DMS 273 treated with DMSO at 0.1 percent for 48 hours (cell line): ENCODE measurements around the gene STARD8.
"Not testable (repeated sequence)": the region's sequence is repeated elsewhere in the genome, so short reads cannot be mapped to it uniquely, and the experiment has no call there.

Source experiments
- DNase-seq: peaks from one replicate; lab custom pipeline; 2025; lab: John Stamatoyannopoulos, UW

STARD8 gene

GRCh38 chrX:68719181-68719903 lies 71.9 kb downstream of the STARD8 start:
- DNase-seq = no peak

DNA sequence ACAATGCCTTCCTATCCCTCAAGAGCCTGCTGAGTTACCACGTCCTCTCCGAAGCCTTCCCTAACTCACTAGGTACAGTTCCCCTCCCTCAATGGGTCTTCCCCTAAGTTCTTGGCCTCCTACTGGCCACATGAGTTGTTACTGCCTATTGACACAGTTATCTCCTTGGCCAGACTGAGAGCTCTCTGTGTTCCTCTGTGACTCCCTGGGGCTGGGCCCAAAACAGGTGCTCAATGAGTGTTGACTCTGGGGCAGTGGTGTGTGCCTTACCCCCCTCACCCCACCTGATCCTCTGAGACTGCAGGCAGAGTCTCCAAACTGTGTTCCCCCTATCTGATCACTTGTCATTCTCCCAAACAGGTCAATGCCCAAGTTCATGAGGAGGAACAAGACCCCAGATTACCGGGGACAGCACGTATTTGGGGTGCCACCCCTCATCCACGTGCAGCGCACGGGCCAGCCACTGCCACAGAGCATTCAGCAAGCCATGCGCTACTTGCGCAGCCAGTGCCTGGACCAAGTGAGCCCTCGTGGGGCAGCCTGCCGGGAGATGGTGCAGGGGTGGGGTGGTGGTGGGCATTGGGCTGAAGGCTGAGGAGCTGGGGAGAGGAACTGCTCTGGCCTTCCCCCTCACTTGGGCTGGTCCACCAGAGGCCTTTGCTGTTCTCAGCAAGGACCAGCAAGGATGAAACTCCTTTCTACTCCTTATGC lies 72.6 kb downstream of the STARD8 start:
- no peak for DNase-seq

- no peak for DNase-seq
Measured at GRCh38 chrX:68720851-68721250, 73.4 kb downstream of the STARD8 start.

DNA sequence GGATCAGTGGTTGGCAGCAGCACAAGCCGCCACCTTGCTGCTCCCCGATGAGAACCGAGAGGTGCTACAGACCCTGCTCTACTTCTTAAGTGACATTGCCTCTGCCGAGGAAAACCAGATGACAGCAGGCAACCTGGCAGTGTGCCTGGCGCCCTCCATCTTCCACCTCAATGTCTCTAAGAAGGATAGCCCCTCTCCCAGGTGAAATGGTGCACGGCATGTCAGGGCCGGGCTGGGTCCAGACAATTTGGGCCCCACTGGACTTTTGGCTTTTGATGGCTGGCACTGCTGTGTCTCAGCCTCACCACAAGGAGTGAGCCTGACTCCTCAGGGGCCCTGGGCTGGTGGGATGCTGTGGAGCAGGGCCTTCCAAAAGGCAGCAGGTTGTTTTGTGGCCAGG lies 74.1 kb downstream of the STARD8 start:
- DNase-seq = no peak

DNA sequence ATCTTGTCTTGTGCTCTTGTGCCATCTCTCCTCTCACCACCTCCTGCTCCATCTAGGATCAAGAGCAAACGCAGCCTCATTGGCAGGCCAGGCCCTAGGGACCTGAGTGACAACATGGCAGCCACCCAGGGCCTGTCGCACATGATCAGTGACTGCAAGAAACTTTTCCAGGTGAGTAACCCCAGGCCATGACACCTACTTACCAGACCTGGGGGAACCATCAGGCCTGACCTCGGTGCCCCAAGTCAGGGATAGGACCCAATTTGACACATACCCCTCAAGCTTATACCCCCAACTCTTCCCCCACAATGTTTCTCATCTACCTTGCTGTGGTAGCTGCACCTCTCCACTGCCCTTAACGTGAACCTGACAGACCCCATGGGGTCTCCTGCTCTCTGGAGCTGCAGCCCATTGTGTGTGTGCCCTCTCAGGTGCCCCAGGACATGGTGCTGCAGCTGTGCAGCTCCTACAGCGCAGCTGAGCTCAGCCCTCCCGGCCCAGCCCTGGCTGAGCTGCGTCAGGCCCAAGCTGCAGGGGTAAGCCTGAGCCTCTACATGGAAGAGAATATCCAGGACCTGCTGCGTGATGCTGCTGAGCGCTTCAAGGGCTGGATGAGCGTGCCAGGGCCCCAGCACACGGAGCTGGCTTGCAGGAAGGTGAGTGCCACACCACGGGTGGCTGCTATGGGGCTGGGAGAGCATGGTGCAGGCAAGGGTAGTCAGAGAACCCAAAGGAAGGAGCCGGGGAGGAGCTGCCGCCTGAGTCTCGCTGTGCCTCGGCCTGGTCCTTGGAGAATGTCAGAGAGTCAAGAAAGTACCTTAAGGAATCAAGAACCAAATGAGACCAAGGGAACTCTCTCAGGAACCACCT lies 74.8 kb downstream of the STARD8 start:
- no peak for DNase-seq

DNA sequence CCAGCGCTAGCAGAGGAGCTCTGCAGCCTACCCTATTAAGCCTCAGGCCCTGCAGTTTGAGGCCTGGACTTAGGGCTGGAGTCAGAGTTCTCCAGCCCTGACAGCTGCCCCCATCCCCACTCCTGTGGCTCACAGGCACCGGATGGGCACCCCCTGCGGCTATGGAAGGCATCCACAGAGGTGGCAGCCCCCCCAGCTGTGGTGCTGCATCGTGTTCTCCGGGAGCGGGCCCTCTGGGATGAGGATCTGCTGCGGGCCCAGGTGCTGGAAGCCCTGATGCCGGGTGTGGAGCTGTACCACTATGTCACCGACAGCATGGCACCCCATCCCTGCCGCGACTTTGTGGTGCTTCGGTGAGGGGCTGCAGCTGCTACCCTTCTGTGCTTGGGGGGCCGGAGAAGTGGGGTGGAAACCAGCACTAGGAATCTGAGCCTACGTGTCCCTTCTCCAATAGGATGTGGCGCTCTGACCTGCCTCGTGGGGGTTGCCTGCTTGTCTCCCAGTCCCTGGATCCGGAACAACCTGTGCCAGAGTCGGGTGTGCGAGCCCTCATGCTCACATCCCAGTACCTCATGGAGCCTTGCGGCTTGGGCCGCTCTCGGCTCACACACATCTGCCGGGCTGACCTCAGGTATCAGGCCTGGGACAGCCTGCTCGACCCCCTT lies 76.2 kb downstream of the STARD8 start:
- no peak for DNase-seq

- DNase-seq = no peak
Measured at GRCh38 chrX:68724531-68725020, 77.1 kb downstream of the STARD8 start.

- no peak for DNase-seq
Measured at GRCh38 chrX:68725756-68726365, 78.4 kb downstream of the STARD8 start.

- DNase-seq = no peak
Measured at GRCh38 chrX:68726366-68726765, 78.9 kb downstream of the STARD8 start.

- no peak for DNase-seq
Measured at GRCh38 chrX:68727696-68728095, 80.2 kb downstream of the STARD8 start.

DNA sequence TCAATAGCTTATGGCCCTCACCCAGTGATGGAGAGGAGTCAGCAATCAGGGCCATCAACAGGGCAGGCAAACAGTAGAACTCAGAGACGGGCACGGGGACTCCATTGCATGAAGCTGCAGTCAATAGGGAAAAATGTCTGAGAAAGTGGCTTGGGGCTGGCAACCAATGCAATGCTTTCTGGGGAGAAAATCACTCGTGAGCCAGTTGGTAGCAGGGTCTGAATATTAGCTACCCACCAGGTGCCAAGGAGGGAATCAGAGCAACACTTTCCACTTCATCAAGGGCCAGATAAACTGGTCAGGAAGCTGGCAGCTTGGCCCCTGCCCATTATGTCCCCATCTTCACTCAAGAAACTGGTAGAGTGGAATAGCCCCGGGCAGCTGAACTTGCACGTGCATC lies 80.7 kb downstream of the STARD8 start:
- no peak for DNase-seq

- DNase-seq = no peak
Measured at GRCh38 chrX:68731254-68731653, 83.8 kb downstream of the STARD8 start.

DNA sequence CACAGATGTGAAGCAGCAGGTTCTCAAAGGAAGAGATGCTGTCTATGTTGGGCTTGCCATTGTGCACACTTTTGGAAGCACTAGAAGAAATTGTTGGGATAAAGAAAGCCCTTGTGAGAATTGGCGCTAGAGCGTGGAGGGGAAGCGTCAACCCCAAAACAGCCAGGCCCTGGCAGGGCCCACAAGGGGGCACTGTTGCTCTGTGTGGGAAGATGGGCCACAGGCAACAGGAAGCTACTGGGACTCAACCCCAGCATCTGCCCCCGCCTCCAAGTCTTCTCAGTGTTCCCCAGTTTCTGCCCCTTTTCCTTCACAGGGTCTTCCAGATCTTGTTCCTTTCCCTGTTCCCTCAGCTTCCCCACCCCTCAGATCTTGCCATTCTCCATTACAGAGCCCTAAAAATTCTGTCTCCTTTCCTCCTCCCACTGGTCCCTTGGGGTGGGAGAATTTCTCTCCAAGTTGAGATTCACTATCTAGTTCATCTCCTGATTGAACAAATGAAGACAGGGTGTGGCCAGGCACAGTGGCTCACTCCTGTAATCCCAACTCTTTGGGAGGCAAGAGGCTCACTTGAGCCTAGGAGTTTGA lies 85.5 kb downstream of the STARD8 start:
- no peak for DNase-seq

DNA sequence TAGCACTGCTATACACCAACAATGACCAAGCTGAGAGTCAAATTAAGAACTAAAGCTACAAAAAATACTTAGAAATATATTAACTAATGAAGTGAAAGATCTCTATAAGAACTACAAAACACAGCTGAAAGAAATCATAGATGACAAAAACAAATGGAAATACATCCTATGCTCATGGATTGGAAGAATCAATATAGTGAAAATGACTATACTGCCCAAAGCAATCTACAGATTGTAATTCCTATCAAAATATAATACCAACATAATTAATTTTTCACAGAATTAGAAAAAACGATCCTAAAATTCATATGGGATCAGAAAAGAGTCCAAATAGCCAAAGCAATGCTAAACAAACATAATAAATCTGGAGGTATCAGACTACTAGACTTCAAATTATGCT lies 87.8 kb downstream of the STARD8 start:
- DNase-seq = no peak

GRCh38 chrX:68741864-68742263 lies 94.4 kb downstream of the STARD8 start:
- not testable (repeated sequence) for DNase-seq

- no peak for DNase-seq
Measured at GRCh38 chrX:68743754-68744153, 96.3 kb downstream of the STARD8 start.

GRCh38 chrX:68746988-68747387 lies 99.5 kb downstream of the STARD8 start:
- DNase-seq = no peak

DNA sequence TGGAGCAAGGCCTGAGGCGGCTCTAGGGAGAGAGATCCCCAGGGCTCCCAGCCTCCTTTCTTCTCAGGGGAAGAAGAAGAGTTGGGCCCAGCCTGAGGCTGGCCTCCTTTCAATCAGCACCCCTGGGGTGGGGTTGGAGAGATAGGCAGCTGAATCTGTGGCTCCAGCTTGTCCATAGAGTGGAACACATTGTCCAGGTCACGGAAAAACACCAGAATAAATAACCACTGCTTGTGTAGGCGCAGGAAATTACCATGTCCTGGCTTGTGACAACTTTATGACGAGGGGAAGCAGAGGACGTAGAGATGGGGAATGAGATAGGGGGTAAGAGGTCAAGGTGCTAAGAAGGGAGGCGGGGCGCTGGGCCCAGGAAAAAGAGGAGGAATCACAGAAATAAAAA lies 100.6 kb downstream of the STARD8 start:
- DNase-seq = no peak

DNA sequence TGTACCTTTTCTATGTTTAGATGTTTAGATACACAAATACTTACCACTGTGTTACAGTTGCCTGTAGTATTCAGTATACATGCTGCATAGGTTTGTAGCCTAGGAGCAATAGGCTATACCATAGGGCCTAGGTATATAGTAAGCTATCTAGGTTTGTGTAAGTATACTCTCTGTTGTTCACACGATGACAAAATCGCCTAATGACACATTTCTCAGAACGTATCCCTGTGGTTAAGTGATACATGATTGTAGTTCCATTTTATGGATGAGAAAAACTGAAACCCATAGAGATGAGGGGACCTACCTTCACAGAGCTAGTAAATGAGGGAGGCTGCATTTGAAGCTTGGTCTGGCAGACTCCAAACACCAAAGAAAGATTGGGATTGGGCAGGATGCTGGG lies 102.0 kb downstream of the STARD8 start:
- DNase-seq = no peak

DNA sequence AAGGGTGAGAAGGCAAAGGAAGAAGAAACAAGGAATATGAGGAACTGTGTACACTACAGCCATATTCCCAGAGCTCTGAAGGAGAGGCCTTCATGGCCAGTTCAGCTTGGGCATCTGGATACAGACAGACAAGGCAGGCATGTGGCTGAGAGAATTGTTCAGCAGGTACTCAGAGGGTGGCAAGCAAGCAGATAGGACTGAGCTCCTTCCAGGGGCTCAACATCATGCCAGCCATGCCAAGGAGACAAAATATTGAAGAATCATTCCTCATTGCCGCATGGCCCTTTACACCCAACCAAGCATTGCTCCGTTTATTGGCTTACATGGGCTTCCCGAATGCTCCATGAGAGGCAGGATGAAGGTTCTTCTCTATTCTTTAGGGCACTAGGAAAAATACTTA lies 102.8 kb downstream of the STARD8 start:
- no peak for DNase-seq

DNA sequence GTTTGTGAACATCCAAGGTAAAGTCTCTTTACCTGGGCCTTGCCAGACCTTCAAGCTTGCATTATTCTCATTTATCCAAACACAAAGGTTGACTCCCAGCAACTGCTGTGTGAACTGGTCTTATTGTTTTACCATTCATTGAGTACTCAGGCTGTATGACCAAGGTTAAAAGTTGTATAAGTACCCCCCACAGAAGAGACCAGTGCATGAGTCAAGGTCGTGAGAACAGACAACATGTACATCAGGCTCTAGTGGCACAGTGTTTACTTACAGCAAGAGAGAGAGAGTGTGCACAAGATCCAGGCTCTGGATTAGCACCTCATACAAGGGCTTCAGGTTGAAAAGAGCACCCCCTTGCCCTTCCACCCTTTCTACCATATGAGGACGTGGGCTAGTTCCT lies 103.9 kb downstream of the STARD8 start:
- no peak for DNase-seq
